Lung (tissue), 12 donors: ENCODE results near the gene TMEM184C. TPM values are rescaled to one million over a fixed set of nuclear protein-coding genes. Genes with fewer than 3 reads are reported as not detected.

Experiments used
- ATAC-seq: fragments of 200-7000 bp; cut with Tn5 transposase; one replicate; pipeline ENCODE4 v1.9.1; 2020; ENCODE audit warnings: moderate number of reproducible peaks; ENCODE audit not compliant: insufficient read depth, low FRiP score
- DNase-seq, 3 donors: peaks; one replicate each; pipeline ENCODE4 v3.0.0-alpha.2; 2013 to 2017
- H3K27ac ChIP-seq, 2 donors: one replicate each; pipeline ENCODE4 v1.5.1; 2013; ENCODE audit warnings: mild to moderate bottlenecking in 2 of 2, moderate library complexity in 2 of 2, control low read depth in 1 of 2, inconsistent platforms in 1 of 2, low read depth in 1 of 2, low read length in 1 of 2
- H3K27me3 ChIP-seq, 3 donors: one replicate each; pipeline ENCODE4 v1.5.1; 2013; ENCODE audit warnings: low read length in 2 of 3; ENCODE audit not compliant: control insufficient read depth in 3 of 3, insufficient read depth in 3 of 3
- H3K36me3 ChIP-seq, 4 donors: one replicate each; pipeline ENCODE4 v1.5.1; 2013; ENCODE audit warnings: low read length in 4 of 4, mild to moderate bottlenecking in 1 of 4, moderate library complexity in 1 of 4; ENCODE audit not compliant: control insufficient read depth in 4 of 4, insufficient read depth in 4 of 4
- H3K4me1 ChIP-seq, 5 donors: one replicate each; pipeline ENCODE4 v1.5.1; 2013; ENCODE audit warnings: low read length in 5 of 5, mild to moderate bottlenecking in 2 of 5, moderate library complexity in 1 of 5; ENCODE audit not compliant: control insufficient read depth in 5 of 5, insufficient read depth in 5 of 5
- H3K4me3 ChIP-seq: one replicate; pipeline ENCODE4 v1.5.1; 2013; ENCODE audit warnings: mild to moderate bottlenecking, control low read depth, moderate library complexity
- H3K9ac ChIP-seq, 2 donors: one replicate each; pipeline ENCODE4 v1.5.1; 2013; ENCODE audit warnings: low read length in 2 of 2, control low read depth in 1 of 2; ENCODE audit not compliant: insufficient read depth in 1 of 2
- H3K9me3 ChIP-seq, 4 donors: one replicate each; pipeline ENCODE4 v1.5.1; 2013; ENCODE audit warnings: low read length in 3 of 4, mild to moderate bottlenecking in 1 of 4, moderate library complexity in 1 of 4; ENCODE audit not compliant: control insufficient read depth in 4 of 4, insufficient read depth in 3 of 4
- WGBS, 2 donors: extraction: QIAGEN DNeasy Blood & Tissue Kit; methylation state at CpG; one replicate each; pipeline ENCODE4 v1.1.7; 2013; 5-methylcytosine and 5-hydroxymethylcytosine counted together
- polyA plus RNA-seq, 2 donors: library from polyadenylated mRNA; stranded (reverse); fragments of 200-250 nt; gene quantifications; one replicate each; pipeline ENCODE4 v1.2.1, GENCODE V29; 2013
- total RNA-seq, 2 donors: library from RNA; depleted of rRNA in 1 of 2; stranded (reverse); fragments of >200 nt in 1 of 2; gene quantifications; one replicate each; pipeline ENCODE4 v1.2.1, GENCODE V29; 2014 to 2021
- TF ChIP-seq, protein P1 (sequence below): IDR thresholded peaks from 2 replicates; pipeline ENCODE4 v1.5.1; 2012; ENCODE audit warnings: mild to moderate bottlenecking; ENCODE audit errors: control extremely low read depth, extremely low read depth
- donor health status: control.
- donor health status: control.
- donor health status: Bipolar disorder and iron deficiency.
- donor health status: healthy.
- donor health status: DM: yes; HTN: yes; CAD: no.

The TMEM184C gene
- total and polyA plus RNA-seq, 4 donors = 4.3 to 33.7 (median 23.8) TPM

DNA sequence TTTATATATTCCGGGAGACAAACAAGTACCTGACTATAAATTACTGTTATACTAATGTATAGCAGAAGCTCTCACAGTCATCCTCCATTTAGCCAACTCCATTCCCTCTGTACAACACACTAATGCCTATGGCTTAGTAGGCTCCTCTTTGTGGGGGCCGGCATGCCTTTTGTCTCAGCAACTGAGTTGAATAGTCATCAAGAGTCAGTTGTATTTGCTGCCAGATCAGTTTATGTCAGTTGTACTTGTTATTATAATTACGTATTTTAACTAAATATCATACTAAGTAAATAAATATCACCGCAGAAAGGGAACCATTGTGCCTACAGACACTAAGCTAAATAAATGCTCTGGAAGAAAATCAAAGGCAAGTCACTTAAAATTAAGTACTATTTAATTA, 56.9 kb downstream of the TMEM184C start:
- no peak overlapping the region for H3K9ac ChIP-seq
- DNase-seq (peak; percentile 15 to 46 (median 46)), ATAC-seq (no peak)
- H3K4me1 ChIP-seq = peaks cover 0 to 16% (median 0%) of the 10 kb centered on the region in 5 donors
- H3K9me3 ChIP-seq = no peaks in the 10 kb centered on the region
- H3K4me3 ChIP-seq = no peak overlapping the region
- WGBS, 2 donors = 85 to 92% methylated on average over 4 of the region's 4 CpGs
- TF ChIP-seq, protein P1, sequence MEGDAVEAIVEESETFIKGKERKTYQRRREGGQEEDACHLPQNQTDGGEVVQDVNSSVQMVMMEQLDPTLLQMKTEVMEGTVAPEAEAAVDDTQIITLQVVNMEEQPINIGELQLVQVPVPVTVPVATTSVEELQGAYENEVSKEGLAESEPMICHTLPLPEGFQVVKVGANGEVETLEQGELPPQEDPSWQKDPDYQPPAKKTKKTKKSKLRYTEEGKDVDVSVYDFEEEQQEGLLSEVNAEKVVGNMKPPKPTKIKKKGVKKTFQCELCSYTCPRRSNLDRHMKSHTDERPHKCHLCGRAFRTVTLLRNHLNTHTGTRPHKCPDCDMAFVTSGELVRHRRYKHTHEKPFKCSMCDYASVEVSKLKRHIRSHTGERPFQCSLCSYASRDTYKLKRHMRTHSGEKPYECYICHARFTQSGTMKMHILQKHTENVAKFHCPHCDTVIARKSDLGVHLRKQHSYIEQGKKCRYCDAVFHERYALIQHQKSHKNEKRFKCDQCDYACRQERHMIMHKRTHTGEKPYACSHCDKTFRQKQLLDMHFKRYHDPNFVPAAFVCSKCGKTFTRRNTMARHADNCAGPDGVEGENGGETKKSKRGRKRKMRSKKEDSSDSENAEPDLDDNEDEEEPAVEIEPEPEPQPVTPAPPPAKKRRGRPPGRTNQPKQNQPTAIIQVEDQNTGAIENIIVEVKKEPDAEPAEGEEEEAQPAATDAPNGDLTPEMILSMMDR = no peak
- H3K27ac ChIP-seq = no peak overlapping the region
- no peaks in the 10 kb centered on the region for H3K27me3 ChIP-seq
- H3K36me3 ChIP-seq = peaks cover 2 to 17% (median 5%) of the 10 kb centered on the region in 4 donors

DNA sequence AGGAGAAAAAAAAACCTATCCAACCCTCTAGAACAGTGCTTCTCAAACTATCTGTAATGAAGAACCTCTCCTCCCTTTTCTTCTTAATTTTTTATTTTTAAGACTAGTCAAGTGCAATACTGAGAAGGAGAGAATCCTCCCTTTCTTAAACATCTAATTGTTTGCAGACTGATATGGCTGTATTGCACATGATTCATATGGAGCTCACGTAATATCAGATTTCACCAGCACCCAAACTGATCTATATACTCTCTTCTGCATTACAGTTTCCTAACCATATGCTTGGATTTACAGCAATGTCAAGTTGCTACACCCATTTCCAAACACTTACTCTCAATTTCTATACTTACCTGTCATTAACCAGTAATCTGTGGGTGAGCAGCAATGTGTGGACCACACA, 57.3 kb downstream of the TMEM184C start:
- WGBS, 2 donors = 59 to 96% methylated on average over 1 of the region's 1 CpG
- no peak overlapping the region for H3K9ac ChIP-seq
- DNase-seq (no peak), ATAC-seq (no peak)
- H3K9me3 ChIP-seq = no peaks in the 10 kb centered on the region
- H3K36me3 ChIP-seq = peaks cover 2 to 20% (median 7%) of the 10 kb centered on the region in 4 donors
- TF ChIP-seq, protein P1 = no peak
- H3K27ac ChIP-seq = no peak overlapping the region
- H3K27me3 ChIP-seq = no peaks in the 10 kb centered on the region
- H3K4me1 ChIP-seq = peaks cover 0 to 16% (median 0%) of the 10 kb centered on the region in 5 donors
- H3K4me3 ChIP-seq = no peak overlapping the region

DNA sequence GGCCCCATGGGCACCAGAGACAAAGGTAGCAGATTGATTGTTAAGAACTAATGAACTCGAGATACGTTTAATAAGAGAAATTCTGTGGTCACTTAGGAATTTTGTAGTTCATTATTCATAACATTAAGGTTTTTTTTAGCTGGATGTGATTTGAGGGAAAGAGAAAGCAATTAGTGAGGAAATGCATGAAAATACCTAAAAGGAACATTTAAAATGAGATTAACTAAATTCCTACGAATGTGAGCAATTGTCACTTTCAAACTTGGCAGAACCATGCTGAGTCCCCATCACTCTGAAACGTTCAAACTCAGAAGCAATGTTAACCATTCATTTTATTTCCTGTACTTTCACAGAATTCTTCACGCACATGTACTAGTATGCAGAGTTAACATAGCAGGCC, 60.9 kb downstream of the TMEM184C start:
- H3K36me3 ChIP-seq = peaks cover 0 to 15% (median 9%) of the 10 kb centered on the region in 4 donors
- no peak for DNase-seq
- peaks cover 0 to 24% (median 5%) of the 10 kb centered on the region in 5 donors for H3K4me1 ChIP-seq
- H3K9ac ChIP-seq = no peak overlapping the region
- no peaks in the 10 kb centered on the region for H3K27me3 ChIP-seq
- no peak overlapping the region for H3K4me3 ChIP-seq
- no peak overlapping the region for H3K27ac ChIP-seq
- ATAC-seq = no peak
- no peaks in the 10 kb centered on the region for H3K9me3 ChIP-seq
- WGBS, 2 donors = 72 to 73% methylated on average over 5 of the region's 5 CpGs
- TF ChIP-seq, protein P1 = no peak
